ENCODE measurements around the gene NPM3.

Gene NPM3

GRCh38 chr10:101818872-101819633, 35.8 kb upstream of the NPM3 start:
- H3K27me3 ChIP-seq (ENCODE audit: control insufficient read depth, insufficient read depth, low read length): no peaks in the 10 kb centered on the region
- H3K36me3 ChIP-seq (ENCODE audit: control insufficient read depth, insufficient read depth, low read length): no peaks in the 10 kb centered on the region
- H3K4me3 ChIP-seq (ENCODE audit: low read depth, low read length): peak overlapping the region; percentile 99
- H3K9me3 ChIP-seq (ENCODE audit: control insufficient read depth, insufficient read depth, low read length): no peaks in the 10 kb centered on the region
- peaks cover 5% of the 10 kb centered on the region for H3K4me1 ChIP-seq (ENCODE audit: control insufficient read depth, insufficient read depth, low read length)
- H3K9ac ChIP-seq (ENCODE audit: low read depth, low read length): peak overlapping the region; percentile 67

- Histone ChIP-seq H3K9me3 (ENCODE audit: control insufficient read depth, insufficient read depth, low read length) (no peaks in the 10 kb centered on the region), H3K36me3 (ENCODE audit: control insufficient read depth, insufficient read depth, low read length) (no peaks in the 10 kb centered on the region), H3K4me3 (ENCODE audit: low read depth, low read length) (peak within 1 kb of the TSS; percentile 99), H3K4me1 (ENCODE audit: control insufficient read depth, insufficient read depth, low read length) (peaks cover 5% of the 10 kb centered on the region), H3K27me3 (ENCODE audit: control insufficient read depth, insufficient read depth, low read length) (no peaks in the 10 kb centered on the region), H3K9ac (ENCODE audit: low read depth, low read length) (peak within 1 kb of the TSS; percentile 98)
Observed at GRCh38 chr10:101818119-101818871, 35.0 kb upstream of the NPM3 start, which contains the start of gene OGA. OGA (minus strand) TSS chr10:101818444; CDS start chr10:101818022, 422 bp downstream.

GRCh38 chr10:101817337-101818118, 34.3 kb upstream of the NPM3 start:
- peak overlapping the region; percentile 98 for H3K9ac ChIP-seq (ENCODE audit: low read depth, low read length)
- H3K4me3 ChIP-seq (ENCODE audit: low read depth, low read length): peak overlapping the region; percentile 99
- H3K36me3 ChIP-seq (ENCODE audit: control insufficient read depth, insufficient read depth, low read length): no peaks in the 10 kb centered on the region
- H3K9me3 ChIP-seq (ENCODE audit: control insufficient read depth, insufficient read depth, low read length): no peaks in the 10 kb centered on the region
- H3K27me3 ChIP-seq (ENCODE audit: control insufficient read depth, insufficient read depth, low read length): no peaks in the 10 kb centered on the region
- peaks cover 5% of the 10 kb centered on the region for H3K4me1 ChIP-seq (ENCODE audit: control insufficient read depth, insufficient read depth, low read length)

- peak overlapping the region; percentile 98 for H3K9ac ChIP-seq (ENCODE audit: low read depth, low read length)
- no peaks in the 10 kb centered on the region for H3K27me3 ChIP-seq (ENCODE audit: control insufficient read depth, insufficient read depth, low read length)
- H3K4me3 ChIP-seq (ENCODE audit: low read depth, low read length): peak overlapping the region; percentile 99
- peaks cover 5% of the 10 kb centered on the region for H3K4me1 ChIP-seq (ENCODE audit: control insufficient read depth, insufficient read depth, low read length)
- no peaks in the 10 kb centered on the region for H3K9me3 ChIP-seq (ENCODE audit: control insufficient read depth, insufficient read depth, low read length)
- H3K36me3 ChIP-seq (ENCODE audit: control insufficient read depth, insufficient read depth, low read length): no peaks in the 10 kb centered on the region
Observed at GRCh38 chr10:101816913-101817336, 33.7 kb upstream of the NPM3 start.

GRCh38 chr10:101816376-101816775, 33.1 kb upstream of the NPM3 start:
- Histone ChIP-seq H3K36me3 (ENCODE audit: control insufficient read depth, insufficient read depth, low read length) (no peaks in the 10 kb centered on the region), H3K9me3 (ENCODE audit: control insufficient read depth, insufficient read depth, low read length) (no peaks in the 10 kb centered on the region), H3K4me3 (ENCODE audit: low read depth, low read length) (peak overlapping the region; percentile 99), H3K27me3 (ENCODE audit: control insufficient read depth, insufficient read depth, low read length) (no peaks in the 10 kb centered on the region), H3K9ac (ENCODE audit: low read depth, low read length) (peak overlapping the region; percentile 70), H3K4me1 (ENCODE audit: control insufficient read depth, insufficient read depth, low read length) (peaks cover 5% of the 10 kb centered on the region)

- Histone ChIP-seq H3K9me3 (ENCODE audit: control insufficient read depth, insufficient read depth, low read length) (no peaks in the 10 kb centered on the region), H3K4me1 (ENCODE audit: control insufficient read depth, insufficient read depth, low read length) (peaks cover 5% of the 10 kb centered on the region), H3K27me3 (ENCODE audit: control insufficient read depth, insufficient read depth, low read length) (no peaks in the 10 kb centered on the region), H3K4me3 (ENCODE audit: low read depth, low read length) (peak overlapping the region; percentile 28), H3K36me3 (ENCODE audit: control insufficient read depth, insufficient read depth, low read length) (peaks cover 3% of the 10 kb centered on the region), H3K9ac (ENCODE audit: low read depth, low read length) (no peak overlapping the region)
Observed at GRCh38 chr10:101814466-101815071, 31.3 kb upstream of the NPM3 start.

- Histone ChIP-seq H3K9me3 (ENCODE audit: control insufficient read depth, insufficient read depth, low read length) (no peaks in the 10 kb centered on the region), H3K9ac (ENCODE audit: low read depth, low read length) (no peak overlapping the region), H3K4me3 (ENCODE audit: low read depth, low read length) (no peak overlapping the region), H3K4me1 (ENCODE audit: control insufficient read depth, insufficient read depth, low read length) (peaks cover 5% of the 10 kb centered on the region), H3K27me3 (ENCODE audit: control insufficient read depth, insufficient read depth, low read length) (no peaks in the 10 kb centered on the region), H3K36me3 (ENCODE audit: control insufficient read depth, insufficient read depth, low read length) (peaks cover 6% of the 10 kb centered on the region)
Observed at GRCh38 chr10:101812606-101813005, 29.4 kb upstream of the NPM3 start.

- Histone ChIP-seq H3K9ac (ENCODE audit: low read depth, low read length) (no peak overlapping the region), H3K36me3 (ENCODE audit: control insufficient read depth, insufficient read depth, low read length) (peaks cover 26% of the 10 kb centered on the region), H3K9me3 (ENCODE audit: control insufficient read depth, insufficient read depth, low read length) (no peaks in the 10 kb centered on the region), H3K4me3 (ENCODE audit: low read depth, low read length) (no peak overlapping the region), H3K4me1 (ENCODE audit: control insufficient read depth, insufficient read depth, low read length) (no peaks in the 10 kb centered on the region), H3K27me3 (ENCODE audit: control insufficient read depth, insufficient read depth, low read length) (no peaks in the 10 kb centered on the region)
Observed at GRCh38 chr10:101807158-101807557, 23.9 kb upstream of the NPM3 start.

GRCh38 chr10:101803511-101803910, 20.3 kb upstream of the NPM3 start:
- Histone ChIP-seq H3K4me3 (ENCODE audit: low read depth, low read length) (no peak overlapping the region), H3K9ac (ENCODE audit: low read depth, low read length) (no peak overlapping the region), H3K27me3 (ENCODE audit: control insufficient read depth, insufficient read depth, low read length) (no peaks in the 10 kb centered on the region), H3K36me3 (ENCODE audit: control insufficient read depth, insufficient read depth, low read length) (peaks cover 54% of the 10 kb centered on the region), H3K4me1 (ENCODE audit: control insufficient read depth, insufficient read depth, low read length) (no peaks in the 10 kb centered on the region), H3K9me3 (ENCODE audit: control insufficient read depth, insufficient read depth, low read length) (no peaks in the 10 kb centered on the region)

- no peaks in the 10 kb centered on the region for H3K27me3 ChIP-seq (ENCODE audit: control insufficient read depth, insufficient read depth, low read length)
- no peak overlapping the region for H3K9ac ChIP-seq (ENCODE audit: low read depth, low read length)
- H3K4me3 ChIP-seq (ENCODE audit: low read depth, low read length): no peak overlapping the region
- no peaks in the 10 kb centered on the region for H3K9me3 ChIP-seq (ENCODE audit: control insufficient read depth, insufficient read depth, low read length)
- no peaks in the 10 kb centered on the region for H3K4me1 ChIP-seq (ENCODE audit: control insufficient read depth, insufficient read depth, low read length)
- H3K36me3 ChIP-seq (ENCODE audit: control insufficient read depth, insufficient read depth, low read length): peaks cover 54% of the 10 kb centered on the region
Observed at GRCh38 chr10:101797403-101798059, 14.3 kb upstream of the NPM3 start.

GRCh38 chr10:101793526-101793925, 10.3 kb upstream of the NPM3 start:
- Histone ChIP-seq H3K36me3 (ENCODE audit: control insufficient read depth, insufficient read depth, low read length) (peaks cover 36% of the 10 kb centered on the region), H3K9me3 (ENCODE audit: control insufficient read depth, insufficient read depth, low read length) (no peaks in the 10 kb centered on the region), H3K4me1 (ENCODE audit: control insufficient read depth, insufficient read depth, low read length) (no peaks in the 10 kb centered on the region), H3K27me3 (ENCODE audit: control insufficient read depth, insufficient read depth, low read length) (no peaks in the 10 kb centered on the region), H3K4me3 (ENCODE audit: low read depth, low read length) (no peak overlapping the region), H3K9ac (ENCODE audit: low read depth, low read length) (no peak overlapping the region)

All from iPS-15b (cell line).